ENCODE measurements around the gene ARMC5.
A peak's percentile ranks its signal among the peaks of the same experiment; 100 is the strongest.

DNA sequence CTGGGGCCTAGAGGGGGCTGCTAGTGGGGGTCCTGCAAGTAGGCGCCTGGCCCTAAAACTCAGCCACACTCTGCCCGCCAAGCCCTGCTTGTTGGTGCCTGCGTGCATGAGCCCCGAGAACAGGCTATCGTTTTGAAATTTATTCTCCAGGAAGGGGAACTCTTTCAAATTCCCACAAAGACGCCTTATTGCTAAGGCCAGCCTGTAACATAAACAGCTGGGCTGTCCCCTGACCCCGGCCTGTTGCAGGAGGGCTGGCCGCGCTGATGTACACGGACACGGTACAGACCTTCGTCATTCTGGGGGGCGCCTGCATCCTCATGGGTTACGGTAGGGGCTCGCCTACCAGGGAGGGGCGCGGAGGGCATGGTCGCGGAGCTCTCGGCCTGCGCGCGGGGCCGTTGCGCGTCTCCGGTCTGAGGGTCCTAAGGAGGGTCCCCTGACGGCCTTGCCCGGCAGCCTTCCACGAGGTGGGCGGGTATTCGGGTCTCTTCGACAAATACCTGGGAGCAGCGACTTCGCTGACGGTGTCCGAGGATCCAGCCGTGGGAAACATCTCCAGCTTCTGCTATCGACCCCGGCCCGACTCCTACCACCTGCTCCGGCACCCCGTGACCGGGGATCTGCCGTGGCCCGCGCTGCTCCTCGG lies 27.9 kb downstream of the ARMC5 start:
- TF ChIP-seq POLR2A (IDR thresholded peaks at IDR 0.05) (peak in 2 of 4 donors; percentile 26 to 57), CTCF (IDR thresholded peaks at IDR 0.05) (no peak), EP300 (IDR thresholded peaks at IDR 0.05) (no peak), POLR2AphosphoS5 (IDR thresholded peaks at IDR 0.05) (no peak)
